H1 (cell line): ENCODE measurements around the gene CCDC74A. TPM values are rescaled to one million over a fixed set of nuclear protein-coding genes. Genes with fewer than 3 reads are reported as not detected.
"Not testable (repeated sequence)": the region's sequence is repeated elsewhere in the genome, so short reads cannot be mapped to it uniquely, and the experiment has no call there.

Experiments used
- CTCF ChIA-PET: fragments of 300-600 bp; sonication (Branson Sonifier 250); formaldehyde crosslinking; loops from one replicate; lab custom pipeline; 2021; ENCODE audit not compliant: partially characterized antibody; lab: Charles Lee
- POLR2A ChIA-PET: fragments of 300-600 bp; sonication (Branson Sonifier 250); formaldehyde crosslinking; loops from one replicate; lab custom pipeline; 2021; ENCODE audit warnings: inconsistent platforms; ENCODE audit not compliant: partially characterized antibody; lab: Charles Lee
- DNase-seq, 2 experiments: peaks; one replicate each; pipeline versions ENCODE4 v3.0.0 to v3.0.0-alpha.2; 2010 to 2022; ENCODE audit warnings: low spot score in 2 of 2, low read depth in 1 of 2, mixed read lengths in 1 of 2
- FAIRE-seq: peaks from 2 replicates; lab custom pipeline; 2011; peaks lifted over from hg19 to GRCh38; lab: Jason Lieb, UNC
- H2AFZ ChIP-seq: 2 replicates; pipeline ENCODE4 v1.8.1; 2012; ENCODE audit warnings: low read length, inconsistent platforms
- H2AK5ac ChIP-seq: 2 replicates; pipeline ENCODE4 v1.6.1; 2013; ENCODE audit warnings: low read depth, low read length
- H2BK120ac ChIP-seq: replicated peaks from 2 replicates; pipeline ENCODE3; 2013; ENCODE audit warnings: low read depth, low read length, inconsistent platforms
- H2BK12ac ChIP-seq: 2 replicates; pipeline ENCODE4 v1.6.1; 2013; ENCODE audit warnings: low read depth, low read length
- H2BK15ac ChIP-seq: 2 replicates; pipeline ENCODE4 v1.6.1; 2013; ENCODE audit warnings: low read length
- H2BK20ac ChIP-seq: 2 replicates; pipeline ENCODE4 v1.6.1; 2013; ENCODE audit warnings: low read length
- H2BK5ac ChIP-seq: 2 replicates; pipeline ENCODE4 v1.6.1; 2013; ENCODE audit warnings: low read depth, low read length
- H3K14ac ChIP-seq: 2 replicates; pipeline ENCODE4 v1.6.1; 2013; ENCODE audit warnings: inconsistent platforms; ENCODE audit not compliant: insufficient read length
- H3K18ac ChIP-seq: 2 replicates; pipeline ENCODE4 v1.6.1; 2013; ENCODE audit warnings: low read length; ENCODE audit errors: extremely low read depth
- H3K23ac ChIP-seq: 2 replicates; pipeline ENCODE4 v1.6.1; 2013; ENCODE audit warnings: inconsistent platforms; ENCODE audit not compliant: insufficient read length
- H3K23me2 ChIP-seq: 2 replicates; pipeline ENCODE4 v1.6.1; 2013; ENCODE audit warnings: low read depth, low read length
- H3K27ac ChIP-seq: 2 replicates; pipeline ENCODE4 v1.6.1; 2011; ENCODE audit warnings: low read depth, low read length, inconsistent platforms
- H3K27me3 ChIP-seq, 4 experiments: replicated peaks in 1 of 4; 1 replicate in 1 of 4; 2 replicates in 3 of 4; pipeline versions ENCODE4 v1.6.1 to v1.8.1; 2011 to 2013; ENCODE audit warnings: low read length in 3 of 4, mild to moderate bottlenecking in 3 of 4, inconsistent platforms in 2 of 4, mixed read lengths in 2 of 4, moderate library complexity in 1 of 4; ENCODE audit not compliant: control insufficient read depth in 3 of 4, insufficient read depth in 3 of 4; ENCODE audit errors: extremely low read depth in 1 of 4
- H3K36me3 ChIP-seq, 4 experiments: 2 replicates each; pipeline versions ENCODE4 v1.6.1 to v1.8.1; 2011 to 2013; ENCODE audit warnings: mild to moderate bottlenecking in 4 of 4, low read length in 3 of 4, moderate library complexity in 2 of 4, control low read depth in 1 of 4, inconsistent platforms in 1 of 4; ENCODE audit not compliant: insufficient read depth in 4 of 4, control insufficient read depth in 2 of 4
- H3K4ac ChIP-seq: replicated peaks from 2 replicates; pipeline ENCODE3; 2013; ENCODE audit warnings: low read length, low read depth, mixed read lengths, inconsistent platforms; ENCODE audit not compliant: insufficient read length
- H3K4me1 ChIP-seq, 4 experiments: replicated peaks in 1 of 4; 1 replicate in 1 of 4; 2 replicates in 3 of 4; pipeline versions ENCODE4 v1.6.1 to v1.8.1; 2011 to 2013; ENCODE audit warnings: low read length in 3 of 4, inconsistent platforms in 2 of 4, mixed read lengths in 1 of 4; ENCODE audit not compliant: insufficient read depth in 4 of 4, control insufficient read depth in 3 of 4
- H3K4me2 ChIP-seq, 2 experiments: 2 replicates each; pipeline versions ENCODE4 v1.6.1 to v1.8.1; 2011 to 2013; ENCODE audit warnings: low read depth in 2 of 2, low read length in 2 of 2, control low read depth in 1 of 2, inconsistent platforms in 1 of 2, mild to moderate bottlenecking in 1 of 2; ENCODE audit not compliant: insufficient read depth in 1 of 2
- H3K4me3 ChIP-seq, 4 experiments: fragments of 200-600, 300-600 bp in 1 of 4; sonication (generic), shearing (Covaris generic), sonication (Bioruptor Twin) in 1 of 4; 2 replicates each; pipeline versions ENCODE4 v1.5.1 to v1.8.1; 2011 to 2016; ENCODE audit warnings: low read length in 4 of 4, low read depth in 3 of 4, control low read depth in 2 of 4, inconsistent platforms in 2 of 4, mild to moderate bottlenecking in 2 of 4, mixed read lengths in 1 of 4, moderate library complexity in 1 of 4; ENCODE audit not compliant: insufficient read depth in 2 of 4; ENCODE audit errors: extremely low read depth in 1 of 4
- H3K56ac ChIP-seq: replicated peaks from 2 replicates; pipeline ENCODE3; 2013; ENCODE audit warnings: low read depth, mild to moderate bottlenecking, mixed read lengths, low read length, inconsistent platforms; ENCODE audit not compliant: insufficient read length
- H3K79me1 ChIP-seq: 2 replicates; pipeline ENCODE4 v1.6.1; 2013; ENCODE audit warnings: low read depth, low read length, control low read depth
- H3K79me2 ChIP-seq, 2 experiments: 2 replicates each; pipeline versions ENCODE4 v1.6.1 to v1.8.1; 2012 to 2013; ENCODE audit warnings: low read length in 2 of 2, mild to moderate bottlenecking in 2 of 2, inconsistent platforms in 1 of 2; ENCODE audit not compliant: insufficient read depth in 2 of 2, control insufficient read depth in 1 of 2
- H3K9ac ChIP-seq, 4 experiments: replicated peaks in 1 of 4; 1 replicate in 1 of 4; 2 replicates in 3 of 4; pipeline versions ENCODE4 v1.6.1 to v1.8.1; 2011 to 2013; ENCODE audit warnings: low read depth in 3 of 4, low read length in 3 of 4, control low read depth in 2 of 4, mild to moderate bottlenecking in 2 of 4, moderate library complexity in 2 of 4, inconsistent platforms in 1 of 4; ENCODE audit errors: extremely low read depth in 1 of 4
- H3K9me3 ChIP-seq, 2 experiments: 2 replicates each; pipeline versions ENCODE4 v1.6.1 to v1.8.1; 2012 to 2013; ENCODE audit warnings: mild to moderate bottlenecking in 2 of 2, moderate library complexity in 2 of 2, control low read depth in 1 of 2, inconsistent platforms in 1 of 2, low read depth in 1 of 2, low read length in 1 of 2, mixed read lengths in 1 of 2; ENCODE audit not compliant: insufficient read depth in 2 of 2
- H4K20me1 ChIP-seq, 2 experiments: replicated peaks in 1 of 2; 2 replicates each; pipeline versions ENCODE3 to v1.8.1; 2011 to 2013; ENCODE audit warnings: inconsistent platforms in 2 of 2, low read length in 2 of 2, mild to moderate bottlenecking in 1 of 2; ENCODE audit not compliant: insufficient read depth in 2 of 2, control insufficient read depth in 1 of 2
- H4K5ac ChIP-seq: 2 replicates; pipeline ENCODE4 v1.6.1; 2013; ENCODE audit warnings: low read length, low read depth, mixed read lengths, inconsistent platforms; ENCODE audit not compliant: insufficient read length
- H4K8ac ChIP-seq: 2 replicates; pipeline ENCODE4 v1.8.0; 2013; ENCODE audit warnings: mild to moderate bottlenecking, moderate library complexity, low read length, inconsistent platforms; ENCODE audit not compliant: insufficient read depth; ENCODE audit errors: extremely low read depth
- H4K91ac ChIP-seq: replicated peaks from 2 replicates; pipeline ENCODE3; 2013; ENCODE audit warnings: low read length, mixed read lengths, inconsistent platforms; ENCODE audit not compliant: insufficient read length
- WGBS, 2 experiments: shearing (Covaris generic) in 1 of 2; methylation state at CpG; one replicate each; pipeline versions ENCODE4 v1.1.6 to v1.1.7; 2013 to 2015; ENCODE audit warnings: low lambda C conversion rate in 2 of 2, mixed read lengths in 2 of 2, inconsistent platforms in 1 of 2, low coverage in 1 of 2, missing lambda C conversion rate in 1 of 2; ENCODE audit not compliant: insufficient replicate concordance in 2 of 2, insufficient coverage in 1 of 2, insufficient read length in 1 of 2; ENCODE audit errors: extremely low coverage in 1 of 2, missing lambda C conversion rate in 1 of 2; 5-methylcytosine and 5-hydroxymethylcytosine counted together
- polyA plus RNA-seq, 7 experiments: library from polyadenylated mRNA; depleted of rRNA in 3 of 7; stranded (reverse) in 5 of 7; unstranded in 2 of 7; fragments of >200 nt in 5 of 7; fragments of 200-250 nt in 2 of 7; gene quantifications; 1 replicate in 5 of 7; 2 replicates in 1 of 7; 4 replicates in 1 of 7; pipeline versions ENCODE4 v1.2.1 to v1.2.3, GENCODE V29; 2011 to 2013; ENCODE audit warnings: missing spikeins in 2 of 7, mixed read lengths in 2 of 7
- total RNA-seq: library from RNA; stranded (reverse); fragmentation: NEBNext Ultra II Directional; extraction: Animal tissue kit (Norgen Biotek cat#: 25700); gene quantifications from 2 replicates; pipeline ENCODE4 v1.2.1, GENCODE V29; 2021

The CCDC74A gene
- total and polyA plus RNA-seq, 2 of the 8 experiments (the other 6 are each of a cell fraction or from before 2014, with no cell fraction given): 18.1 to 21.0 TPM

GRCh38 chr2:131544813-131545165 is 17.1 kb downstream of the CCDC74A start:
- H2BK5ac ChIP-seq, H3K9me3 ChIP-seq, H4K5ac ChIP-seq, H3K79me2 ChIP-seq, POLR2A ChIA-PET, H2BK15ac ChIP-seq, H4K20me1 ChIP-seq, H2BK20ac ChIP-seq, H3K9ac ChIP-seq, H3K4me1 ChIP-seq, H4K8ac ChIP-seq, H4K91ac ChIP-seq, H3K4me2 ChIP-seq, FAIRE-seq, H3K4me3 ChIP-seq, H3K14ac ChIP-seq, H3K23ac ChIP-seq, H2AK5ac ChIP-seq, H3K27ac ChIP-seq, H2BK120ac ChIP-seq, H3K79me1 ChIP-seq, H3K18ac ChIP-seq, H2BK12ac ChIP-seq, H3K36me3 ChIP-seq, H3K56ac ChIP-seq, H3K27me3 ChIP-seq, H2AFZ ChIP-seq, H3K4ac ChIP-seq, H3K23me2 ChIP-seq, DNase-seq: not testable (repeated sequence)
- WGBS, 2 experiments: 87% methylated on average over 3 of the region's 7 CpGs; no CpG with 5 or more reads in 1 of the 2 experiments
- CTCF ChIA-PET: interaction anchor here (1.1 kb wide), 1 partner anchor 128 kb away, joined by 4 read pairs; no protein-coding TSS in a partner anchor
